ENCODE data around the gene UBL7. TPM values are rescaled to one million over a fixed set of nuclear protein-coding genes. Genes with fewer than 3 reads are reported as not detected.
A peak's percentile ranks its signal among the peaks of the same experiment; 100 is the strongest.

The UBL7 gene
- total RNA-seq, 1 experiment from 2014 or later = 47.5 TPM

- H3K56ac ChIP-seq (ENCODE audit: insufficient read length, low read depth, low read length) = no peak overlapping the region
- peaks cover 11% of the 10 kb centered on the region for H3K23me2 ChIP-seq (ENCODE audit: insufficient read length, low read depth, low read length, poor library complexity, severe bottlenecking)
- no peaks in the 10 kb centered on the region for H3K79me1 ChIP-seq (ENCODE audit: insufficient read depth, low read depth, low read length, poor library complexity, severe bottlenecking)
- H3T11ph ChIP-seq (ENCODE audit: low read length) = no peak overlapping the region
- peak overlapping the region; percentile 71 for H3K9ac ChIP-seq (ENCODE audit: extremely low read depth, insufficient read length, low read length)
- H3K79me2 ChIP-seq (ENCODE audit: insufficient read depth, low read length) = no peaks in the 10 kb centered on the region
- no peak overlapping the region for H3K14ac ChIP-seq (ENCODE audit: insufficient read depth, low read length)
- no peak overlapping the region for H2BK120ac ChIP-seq (ENCODE audit: low read depth, low read length, poor library complexity, severe bottlenecking)
- H2BK20ac ChIP-seq (ENCODE audit: low read depth, low read length, poor library complexity, severe bottlenecking) = no peak overlapping the region
- Mint-ChIP-seq H3K4me3 (peak overlapping the region; percentile 94 to 98), H3K9me3 (peaks cover 10 to 11% of the 10 kb centered on the region in 2 experiments), H3K27me3 (ENCODE audit: low read depth) (no peaks in the 10 kb centered on the region), H3K4me1 (peaks cover 22 to 25% of the 10 kb centered on the region in 2 experiments), H3K27ac (peak overlapping the region; percentile 97 to 98 (median 97)), H3K36me3 (ENCODE audit: insufficient read depth in 1 of 3, low read depth in 3 of 3) (peaks cover 26 to 48% (median 27%) of the 10 kb centered on the region in 3 experiments)
- no peak for TF ChIP-seq CTCF (conservative IDR thresholded peaks at IDR 0.05)
- no peak overlapping the region for H3K18ac ChIP-seq (ENCODE audit: insufficient read length, low read depth, low read length)
- H3K4me1 ChIP-seq (ENCODE audit: insufficient read depth, low read length) = no peaks in the 10 kb centered on the region
- no peaks in the 10 kb centered on the region for H4K20me1 ChIP-seq (ENCODE audit: control insufficient read depth, insufficient read depth, insufficient read length)
- H2BK15ac ChIP-seq (ENCODE audit: low read depth, low read length) = no peak overlapping the region
- H4K8ac ChIP-seq (replicated peaks; ENCODE audit: insufficient read length, low read depth, low read length) = no peak overlapping the region
- H3K27ac ChIP-seq (ENCODE audit: insufficient read length, low read depth, low read length) = no peak overlapping the region
- H3K23ac ChIP-seq (ENCODE audit: insufficient read length, low read depth, low read length) = no peak overlapping the region
- no peaks in the 10 kb centered on the region for H3K27me3 ChIP-seq (ENCODE audit: insufficient read depth, low read length)
- no peak overlapping the region for H2AK5ac ChIP-seq (ENCODE audit: insufficient read length, low read length)
- peak overlapping the region; percentile 95 for H3K4me2 ChIP-seq (ENCODE audit: insufficient read depth, insufficient read length, low read length)
- H2BK5ac ChIP-seq (ENCODE audit: insufficient read length, low read length) = no peak overlapping the region
- no peak overlapping the region for H4K5ac ChIP-seq (ENCODE audit: insufficient read length, low read depth, low read length)
- no peak overlapping the region for H3K4ac ChIP-seq (ENCODE audit: low read depth, low read length)
- DNase-seq = no peak
- no peaks in the 10 kb centered on the region for H3K9me3 ChIP-seq (ENCODE audit: control insufficient read depth, low read depth, low read length)
- no peak overlapping the region for H4K91ac ChIP-seq (ENCODE audit: insufficient read length, low read depth, low read length)
- no peak overlapping the region for H2BK12ac ChIP-seq (ENCODE audit: insufficient read length, low read depth, low read length)
- H2AFZ ChIP-seq (ENCODE audit: low read length) = no peak overlapping the region
- no CpG with 5 or more reads among the region's 8 CpGs for WGBS (ENCODE audit: extremely low coverage, insufficient read length, low lambda C conversion rate)
These were observed 1.0 kb upstream of the UBL7 start for GRCh38 chr15:74461847-74462511.

Measured in H9 (cell line).